SK-N-SH (cell line): ENCODE data around the gene APLP2. TPM values are rescaled to one million over a fixed set of nuclear protein-coding genes. Genes with fewer than 3 reads are reported as not detected.

Experiments
- CTCF ChIA-PET: fragments of 300-600, 350-600 bp; formaldehyde crosslinking; extraction: SDS; loops from one replicate; lab custom pipeline; 2021; lab: Yijun Ruan, JAX
- POLR2A ChIA-PET: fragments of 350-600 bp; sonication (Branson Sonifier 250); formaldehyde crosslinking; extraction: SDS; loops from one replicate; lab custom pipeline; 2020; ENCODE audit warnings: antibody characterized with exemption, inconsistent platforms; lab: Yijun Ruan, JAX
- DNase-seq: peaks from one replicate; pipeline ENCODE4 v3.0.0; 2012
- H2AFZ ChIP-seq: fragments of 200-600 bp; sonication (generic); 2 replicates; pipeline ENCODE4 v1.8.1; 2016; ENCODE audit warnings: antibody characterized with exemption, mild to moderate bottlenecking, low read depth
- H3F3A ChIP-seq: fragments of 200-600 bp; sonication (generic); replicated peaks from 2 replicates; pipeline ENCODE3; 2016; ENCODE audit warnings: antibody characterized with exemption, mild to moderate bottlenecking; ENCODE audit not compliant: insufficient read depth
- H3K27ac ChIP-seq, 2 experiments: fragments of 200-500 bp in 1 of 2; fragments of 200-600 bp in 1 of 2; sonication (Bioruptor generic) in 1 of 2; sonication (generic), shearing (Covaris generic) in 1 of 2; 2 replicates each; pipeline versions ENCODE4 v1.5.1 to v1.6.1; 2014 to 2016; ENCODE audit warnings: low read depth in 2 of 2, inconsistent platforms in 1 of 2, low read length in 1 of 2, mild to moderate bottlenecking in 1 of 2, mixed read lengths in 1 of 2
- H3K27me3 ChIP-seq: fragments of 200-600 bp; sonication (generic), shearing (Covaris generic); 2 replicates; pipeline ENCODE4 v1.6.1; 2016; ENCODE audit warnings: mixed run types; ENCODE audit not compliant: insufficient read depth
- H3K36me3 ChIP-seq, 2 experiments: fragments of 200-500 bp in 1 of 2; fragments of 200-600 bp in 1 of 2; sonication (Bioruptor generic) in 1 of 2; sonication (generic) in 1 of 2; replicated peaks in 1 of 2; 2 replicates each; pipeline versions ENCODE3 to v1.5.1; 2014 to 2016; ENCODE audit warnings: low read length in 1 of 2, mild to moderate bottlenecking in 1 of 2; ENCODE audit not compliant: insufficient read depth in 2 of 2, control insufficient read depth in 1 of 2
- H3K4me1 ChIP-seq, 2 experiments: fragments of 200-500 bp in 1 of 2; fragments of 200-600 bp in 1 of 2; sonication (Bioruptor generic) in 1 of 2; sonication (generic), shearing (Covaris generic) in 1 of 2; 2 replicates each; pipeline versions ENCODE4 v1.5.1 to v1.6.1; 2014 to 2016; ENCODE audit warnings: low read depth in 1 of 2, low read length in 1 of 2, mixed run types in 1 of 2; ENCODE audit not compliant: insufficient read depth in 2 of 2, control insufficient read depth in 1 of 2
- H3K4me2 ChIP-seq: fragments of 200-600 bp; sonication (generic), shearing (Covaris generic); 2 replicates; pipeline ENCODE4 v1.6.1; 2017; ENCODE audit warnings: mixed run types
- H3K4me3 ChIP-seq, 2 experiments: fragments of 200-500 bp in 1 of 2; fragments of 200-600 bp in 1 of 2; sonication (Bioruptor generic) in 1 of 2; sonication (generic), shearing (Covaris generic) in 1 of 2; 2 replicates each; pipeline versions ENCODE4 v1.5.1 to v1.8.1; 2014 to 2016; ENCODE audit warnings: low read depth in 2 of 2, inconsistent platforms in 1 of 2, low read length in 1 of 2, mild to moderate bottlenecking in 1 of 2, mixed read lengths in 1 of 2, moderate library complexity in 1 of 2
- H3K79me2 ChIP-seq: fragments of 200-600 bp; sonication (generic); 2 replicates; pipeline ENCODE4 v1.8.1; 2017; ENCODE audit warnings: mild to moderate bottlenecking; ENCODE audit not compliant: insufficient read depth
- H3K9ac ChIP-seq: fragments of 200-600 bp; sonication (generic); 2 replicates; pipeline ENCODE4 v1.6.1; 2017; ENCODE audit warnings: mixed run types
- H3K9me2 ChIP-seq: fragments of 200-600 bp; sonication (generic); 2 replicates; pipeline ENCODE4 v1.6.1; 2017; ENCODE audit warnings: mixed run types
- H3K9me3 ChIP-seq: fragments of 200-600 bp; sonication (generic); 2 replicates; pipeline ENCODE4 v1.6.1; 2017; ENCODE audit warnings: mixed run types, mild to moderate bottlenecking, moderate library complexity
- H4K20me1 ChIP-seq: fragments of 200-600 bp; sonication (generic); 2 replicates; pipeline ENCODE4 v1.6.1; 2017; ENCODE audit warnings: mild to moderate bottlenecking, mixed run types; ENCODE audit not compliant: insufficient read depth
- CTCF ChIP-seq: fragments of 200-600 bp; sonication (generic); IDR thresholded peaks from 2 replicates; pipeline ENCODE4 v1.6.1; 2017; ENCODE audit warnings: antibody characterized with exemption, mild to moderate bottlenecking, moderate library complexity
- FOXJ3 ChIP-seq: sonication (generic); formaldehyde crosslinking; IDR thresholded peaks from 2 replicates; pipeline ENCODE4 v1.5.1; 2020; ENCODE audit warnings: mild to moderate bottlenecking, missing genetic modification reagents
- FOXM1 ChIP-seq: IDR thresholded peaks from 2 replicates; pipeline ENCODE4 v1.4.0; 2012; ENCODE audit warnings: low read depth, mild to moderate bottlenecking
- GABPA ChIP-seq: IDR thresholded peaks from 2 replicates; pipeline ENCODE4 v1.4.0; 2012; ENCODE audit warnings: low read depth, mild to moderate bottlenecking
- GATA2 ChIP-seq: sonication (generic); formaldehyde crosslinking; IDR thresholded peaks from 2 replicates; pipeline ENCODE4 v1.5.0; 2020; ENCODE audit warnings: mild to moderate bottlenecking, missing genetic modification reagents
- JUND ChIP-seq: IDR thresholded peaks from 2 replicates; pipeline ENCODE4 v1.4.0; 2012
- MAX ChIP-seq: IDR thresholded peaks from 2 replicates; pipeline ENCODE4 v1.4.0; 2012; ENCODE audit warnings: low read depth
- MEF2A ChIP-seq: IDR thresholded peaks from 2 replicates; pipeline ENCODE4 v1.4.0; 2012; ENCODE audit warnings: low read depth, borderline replicate concordance
- MXI1 ChIP-seq: IDR thresholded peaks from 2 replicates; pipeline ENCODE4 v1.6.1; 2012; ENCODE audit warnings: mild to moderate bottlenecking, low read depth, low read length, improper control_type of control experiment
- PBX3 ChIP-seq: IDR thresholded peaks from 2 replicates; pipeline ENCODE4; 2012
- POLR2AphosphoS5 ChIP-seq: IDR thresholded peaks from 2 replicates; pipeline ENCODE4 v1.6.1; 2012; ENCODE audit warnings: low read depth, low read length
- REST ChIP-seq: IDR thresholded peaks from 2 replicates; pipeline ENCODE4 v1.6.1; 2012; ENCODE audit warnings: mild to moderate bottlenecking, low read depth, low read length, moderate library complexity
- RFX5 ChIP-seq: IDR thresholded peaks from 2 replicates; pipeline ENCODE4 v1.6.1; 2012; ENCODE audit warnings: mild to moderate bottlenecking, improper control_type of control experiment, low read length
- RXRA ChIP-seq: IDR thresholded peaks from 2 replicates; pipeline ENCODE4 v1.4.0; 2012; ENCODE audit warnings: low read depth, mild to moderate bottlenecking, borderline replicate concordance
- SIN3A ChIP-seq: IDR thresholded peaks from 2 replicates; pipeline ENCODE4 v1.6.1; 2012; ENCODE audit warnings: low read depth, mild to moderate bottlenecking, low read length, moderate library complexity, borderline replicate concordance
- SMC3 ChIP-seq: IDR thresholded peaks from 2 replicates; pipeline ENCODE4 v1.6.1; 2012; ENCODE audit warnings: low read depth, low read length, improper control_type of control experiment
- USF2 ChIP-seq: fragments of 150-350 bp; IDR thresholded peaks from 2 replicates; pipeline ENCODE4 v1.6.1; 2017; ENCODE audit warnings: antibody characterized with exemption, low read length, low read depth, borderline replicate concordance
- YY1 ChIP-seq: IDR thresholded peaks from 2 replicates; pipeline ENCODE4 v1.4.0; 2012; ENCODE audit warnings: low read depth, mild to moderate bottlenecking
- ZBTB33 ChIP-seq: IDR thresholded peaks from 2 replicates; pipeline ENCODE4 v1.4.0; 2012; ENCODE audit warnings: low read depth, borderline replicate concordance
- WGBS: methylation state at CpG from one replicate; pipeline ENCODE4 v1.1.6; 2017; ENCODE audit warnings: low lambda C conversion rate; 5-methylcytosine and 5-hydroxymethylcytosine counted together
- polyA plus RNA-seq, 3 experiments: library from polyadenylated mRNA; depleted of rRNA; stranded (reverse); fragments of >200 nt; gene quantifications; 2 replicates each; pipeline ENCODE4 v1.2.3, GENCODE V29; 2012

Gene APLP2
- polyA plus RNA-seq, 1 of the 3 experiments (the other 2 are of a cell fraction) = 424 TPM

- 88% methylated on average over 29 of the region's 29 CpGs for WGBS
- Histone ChIP-seq H3K9ac (no peak overlapping the region), H2AFZ (no peak overlapping the region), H3K27me3 (no peaks in the 10 kb centered on the region; the same call in 1 of the 2 replicates), H3K27ac (no peak overlapping the region), H3K36me3 (no peaks in the 10 kb centered on the region), H3K9me2 (no peaks in the 10 kb centered on the region), H3K4me2 (no peak overlapping the region), H3K4me3 (no peak overlapping the region), H3K79me2 (no peaks in the 10 kb centered on the region), H3K9me3 (no peaks in the 10 kb centered on the region), H3F3A (no peaks in the 10 kb centered on the region), H4K20me1 (no peaks in the 10 kb centered on the region), H3K4me1 (no peaks in the 10 kb centered on the region)
- ChIA-PET POLR2A (no interaction called here), CTCF (no interaction called here)
- TF ChIP-seq MXI1 (no peak), GATA2 (CRISPR knock-in tag) (no peak), FOXJ3 (CRISPR knock-in tag) (no peak), SMC3 (no peak), MEF2A (no peak), REST (no peak), PBX3 (no peak), YY1 (no peak), POLR2AphosphoS5 (no peak), ZBTB33 (no peak), RFX5 (no peak), USF2 (no peak), GABPA (no peak), MAX (no peak), SIN3A (no peak), JUND (no peak), FOXM1 (no peak), RXRA (no peak), CTCF (no peak)
- DNase-seq = no peak
These were observed 120.7 kb downstream of the APLP2 start for GRCh38 chr11:130190371-130190881.
